HG02642 (cell line): ENCODE results near the gene NR4A2.
A peak's percentile ranks its signal among the peaks of the same experiment; 100 is the strongest.

Experiments used
- ATAC-seq: cut with Tn5 transposase; IDR thresholded peaks from one replicate; pipeline ENCODE4 v1.9.1; 2021; ENCODE audit warnings: mild to moderate bottlenecking; ENCODE audit not compliant: unreplicated experiment, poor library complexity

The NR4A2 gene

DNA sequence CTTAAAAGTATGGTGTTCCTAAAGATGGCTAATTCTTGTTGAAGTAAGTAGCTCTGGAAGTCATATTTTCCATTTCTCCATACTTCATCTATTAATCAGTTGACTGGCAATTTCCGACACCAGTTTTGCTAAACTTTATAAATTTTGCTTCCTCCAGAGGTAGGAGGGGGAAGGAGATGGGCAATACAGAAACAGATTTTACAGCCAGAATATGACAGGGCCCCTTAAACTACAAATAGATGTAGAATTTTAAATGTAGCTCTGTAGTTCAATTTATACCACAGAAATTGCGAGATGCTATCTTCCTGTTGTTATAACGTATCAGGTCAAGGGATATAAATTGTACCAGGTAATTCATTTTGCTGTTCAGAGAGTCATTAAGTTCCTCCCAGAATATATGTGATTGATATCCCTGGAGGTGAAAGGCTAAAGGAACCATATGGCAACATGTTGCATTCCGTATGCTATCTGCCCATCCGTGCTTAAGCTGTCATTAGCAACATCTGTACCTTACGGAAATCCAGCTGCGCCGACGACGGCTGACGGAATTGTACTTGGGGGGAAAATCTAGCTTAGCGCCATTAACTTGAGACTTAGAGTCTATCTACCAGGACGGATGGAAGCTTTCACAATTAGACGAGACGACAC, 8.4 kb upstream of the NR4A2 start:
- ATAC-seq = peak; percentile 11

GRCh38 chr2:156340377-156340776, 7.9 kb upstream of the NR4A2 start:
- no peak for ATAC-seq

DNA sequence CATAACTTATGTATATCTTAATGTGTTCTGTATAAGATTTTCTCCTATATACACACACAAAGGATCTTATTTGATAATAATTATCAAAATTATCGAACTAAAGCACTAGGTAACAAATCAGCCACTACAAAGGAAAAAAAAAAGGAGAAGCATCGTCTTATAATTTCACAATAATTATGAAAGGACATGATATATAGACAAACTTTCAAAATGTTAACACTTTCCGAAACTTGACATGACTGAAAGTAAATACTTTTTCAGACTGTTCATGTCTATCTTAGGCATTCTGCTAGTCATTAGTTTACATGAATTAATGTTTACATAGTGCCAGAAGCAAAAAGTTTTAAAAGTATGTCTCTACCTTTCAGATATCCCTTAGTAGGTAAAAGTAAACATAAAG, 7.3 kb upstream of the NR4A2 start:
- no peak for ATAC-seq

DNA sequence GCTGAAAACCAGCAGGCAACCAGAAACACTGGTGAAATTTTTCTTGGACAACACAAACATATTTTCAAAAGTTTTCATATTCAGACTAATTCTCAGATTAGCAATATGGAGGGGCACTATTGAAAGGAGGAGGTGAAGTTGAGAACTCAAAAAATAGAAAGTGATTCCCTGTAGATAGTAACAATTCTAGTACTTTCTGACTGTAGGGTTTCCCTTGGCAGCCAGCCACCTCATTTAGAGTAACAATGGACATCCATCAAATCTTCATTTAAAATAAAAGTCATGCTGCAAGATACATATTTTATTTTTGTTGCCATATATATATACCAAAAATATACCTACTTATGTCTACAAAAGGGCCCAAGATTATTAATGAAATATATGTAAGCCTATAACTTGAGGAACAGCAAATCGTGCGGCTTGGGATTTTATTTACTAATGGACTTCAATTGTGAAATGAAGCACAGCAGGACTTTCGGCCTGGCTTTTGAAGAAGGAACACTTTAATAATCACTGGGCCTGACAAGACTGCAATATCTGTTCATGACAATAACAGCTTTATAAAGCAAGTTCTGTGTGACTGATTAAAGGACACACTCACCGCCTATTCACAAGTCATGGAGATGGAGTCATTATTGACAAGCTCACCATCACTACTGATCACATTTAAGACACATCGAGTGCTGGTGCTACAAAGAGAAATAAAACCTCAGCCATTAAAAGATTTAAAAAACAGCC, 6.8 kb upstream of the NR4A2 start:
- no peak for ATAC-seq

DNA sequence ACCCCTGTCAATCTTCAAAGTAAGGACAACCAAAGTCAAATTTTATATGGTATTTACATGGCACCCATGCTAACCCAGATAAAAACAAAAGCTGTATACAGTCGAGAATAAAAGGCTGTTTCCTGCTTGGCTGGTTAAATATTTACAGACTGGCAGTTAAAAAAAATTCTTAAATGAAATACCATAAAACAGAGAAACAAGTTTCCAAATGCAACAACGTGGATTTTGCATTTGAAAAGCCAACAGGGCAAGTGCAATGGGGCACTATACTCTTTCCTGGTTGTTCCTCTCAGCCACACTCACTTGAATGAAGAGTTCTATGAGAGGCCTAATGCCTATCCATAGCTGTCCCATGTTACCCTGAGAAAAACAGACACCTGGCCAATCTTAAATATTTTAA, 6.1 kb upstream of the NR4A2 start:
- no peak for ATAC-seq

DNA sequence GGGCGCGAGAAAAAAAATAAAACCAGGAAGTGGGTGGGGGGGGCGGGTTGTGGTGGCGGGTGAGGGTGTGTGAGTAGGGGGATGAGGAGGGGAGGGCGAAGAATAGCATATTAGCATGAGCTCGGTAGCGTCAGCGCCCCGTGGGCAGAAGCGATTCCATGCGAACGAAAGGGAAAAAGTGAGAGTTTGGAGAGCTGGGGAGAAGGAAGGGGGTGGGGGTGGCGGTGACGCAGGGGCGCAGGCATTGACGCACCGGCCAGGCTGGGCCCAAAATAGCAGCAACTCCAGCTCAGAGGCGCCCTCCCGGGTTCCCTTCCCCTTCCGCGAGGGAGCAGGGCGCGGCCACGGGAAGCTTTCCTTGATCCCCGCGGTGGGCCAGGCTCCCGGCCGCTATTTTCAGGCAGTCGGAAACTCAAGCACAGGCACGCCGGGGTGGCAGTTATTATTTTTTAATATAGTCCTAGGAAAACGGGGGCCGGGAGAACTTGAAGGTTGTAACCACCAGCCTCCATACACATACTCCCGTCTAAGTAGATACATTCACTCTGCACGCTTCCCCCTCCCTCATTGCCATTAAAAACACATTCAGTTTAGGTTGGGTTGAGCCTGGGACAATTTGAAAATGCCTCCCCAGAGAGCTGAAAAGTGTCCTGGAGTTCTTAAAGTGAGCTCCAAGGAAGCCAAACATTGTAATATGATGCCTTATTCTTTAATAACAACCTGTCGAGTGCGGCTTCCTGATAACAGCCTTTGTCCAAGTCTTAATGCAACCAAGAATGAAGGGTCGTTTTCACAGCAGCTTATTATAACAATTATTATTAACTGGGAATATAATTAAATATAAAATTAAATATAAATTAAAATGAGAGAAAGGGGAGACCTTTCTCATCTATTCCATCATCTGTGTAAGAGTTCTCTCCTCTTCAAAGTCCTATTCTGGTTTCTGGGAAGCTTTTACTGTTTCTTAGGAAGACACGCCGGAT, 2.3 kb upstream of the NR4A2 start:
- peak; percentile 30 for ATAC-seq

- peak; percentile 51 for ATAC-seq
Measured at GRCh38 chr2:156333951-156334495, 1.5 kb upstream of the NR4A2 start.

DNA sequence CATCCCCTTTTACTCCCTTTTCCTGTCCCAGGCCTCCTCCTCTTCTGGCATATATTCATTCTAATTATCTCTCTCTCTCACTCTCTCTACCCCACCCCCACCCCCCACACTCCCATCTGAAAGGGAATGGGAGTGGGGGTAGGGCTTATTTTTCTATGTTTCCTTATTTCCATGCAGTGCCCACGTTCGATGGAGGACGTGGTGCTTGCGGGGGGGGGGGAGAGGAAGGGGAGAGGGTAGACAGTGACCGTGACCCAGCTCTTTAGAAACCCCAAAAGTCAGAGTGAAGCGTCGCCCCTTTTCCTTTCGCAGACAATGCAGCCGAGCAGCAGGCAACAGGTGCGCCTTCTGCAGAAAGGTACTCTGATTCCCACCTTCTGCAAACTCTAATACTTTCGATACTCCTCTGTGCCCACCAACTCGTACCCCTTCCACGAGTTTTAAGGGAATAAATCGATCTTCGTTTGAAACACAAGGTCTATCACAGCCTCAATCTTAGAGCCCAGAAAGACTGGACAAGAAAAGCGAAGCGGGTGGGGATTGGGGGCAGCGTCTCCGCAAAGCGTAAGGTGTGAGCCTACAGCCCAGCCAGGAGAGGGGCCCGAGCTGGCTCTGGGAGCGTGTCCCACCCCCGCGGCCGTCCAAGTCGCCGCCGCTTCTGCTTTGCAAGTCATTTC, 891 bp upstream of the NR4A2 start:
- peak; percentile 26 for ATAC-seq

DNA sequence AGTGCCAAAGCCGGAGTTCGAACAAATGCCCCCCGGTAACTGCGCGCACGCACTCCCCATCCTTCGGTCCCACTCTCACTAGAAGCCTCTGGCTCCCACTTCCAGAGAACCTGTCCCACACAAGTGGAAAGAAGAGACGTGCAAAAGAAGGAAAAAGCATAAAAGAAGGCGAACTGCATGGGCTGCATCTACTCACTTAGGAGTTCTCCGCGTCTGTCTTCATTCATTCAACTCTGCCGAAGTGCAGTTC, 312 bp downstream of the NR4A2 start:
- no peak for ATAC-seq

- ATAC-seq = no peak
Measured at GRCh38 chr2:156331572-156332283, 793 bp downstream of the NR4A2 start.

- no peak for ATAC-seq
Measured at GRCh38 chr2:156329927-156330726, 2.4 kb downstream of the NR4A2 start.

GRCh38 chr2:156329031-156329926, 3.2 kb downstream of the NR4A2 start:
- ATAC-seq = no peak

- no peak for ATAC-seq
Measured at GRCh38 chr2:156327835-156328695, 4.5 kb downstream of the NR4A2 start.

DNA sequence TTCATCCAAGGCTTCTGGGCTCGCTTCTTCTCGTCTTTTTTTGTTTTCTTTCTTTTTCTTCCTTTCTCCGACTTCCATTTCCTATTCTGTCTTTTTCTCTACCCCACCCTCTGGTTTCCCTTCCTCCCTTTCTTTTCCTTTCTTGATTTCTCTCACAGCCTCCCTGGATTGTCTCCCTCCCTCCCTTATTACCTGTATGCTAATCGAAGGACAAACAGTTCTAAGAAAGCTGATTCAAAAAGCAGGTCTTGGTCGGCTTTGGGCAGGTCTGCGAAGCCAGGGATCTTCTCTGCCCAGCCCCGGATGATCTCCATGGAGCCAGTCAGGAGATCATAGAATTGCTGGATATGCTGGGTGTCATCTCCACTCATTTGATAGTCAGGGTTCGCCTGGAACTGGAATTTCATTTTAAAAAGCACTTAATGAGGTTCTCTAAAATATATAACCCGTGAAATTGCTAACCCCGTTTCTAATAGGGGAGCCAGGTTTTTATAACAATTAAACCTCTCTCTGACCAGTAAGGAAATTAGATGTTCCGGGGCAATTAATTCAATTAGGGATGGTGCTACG, 5.9 kb downstream of the NR4A2 start:
- ATAC-seq = no peak

- no peak for ATAC-seq
Measured at GRCh38 chr2:156325688-156326525, 6.6 kb downstream of the NR4A2 start.

DNA sequence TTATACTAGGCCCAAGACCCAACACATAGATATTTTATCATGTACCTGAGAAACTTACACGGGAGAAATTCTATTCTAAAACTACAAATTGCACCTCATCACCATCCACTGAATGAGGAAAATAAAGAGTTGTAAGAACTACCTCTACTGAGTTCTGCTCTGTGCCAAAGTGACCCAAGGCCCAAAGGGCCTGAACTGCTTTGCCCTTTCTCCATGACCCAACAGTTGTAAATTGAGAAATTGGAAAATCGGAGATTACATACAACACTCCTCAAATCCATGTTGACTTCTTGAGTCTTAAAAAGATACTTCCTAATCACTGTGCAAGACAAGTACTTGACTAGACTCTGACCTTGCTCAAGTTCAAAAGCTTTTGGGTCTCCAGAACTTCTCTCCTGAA, 8.8 kb downstream of the NR4A2 start:
- no peak for ATAC-seq
